ENCODE results near the gene SLC9A3.

- TF ChIP-seq CTCF (IDR thresholded peaks at IDR 0.05) = no peak
- TF ChIP-seq POLR2A (IDR thresholded peaks at IDR 0.05; ENCODE audit: low read depth) = no peak
- TF ChIP-seq EP300 (IDR thresholded peaks at IDR 0.05) = no peak
- TF ChIP-seq POLR2AphosphoS5 (IDR thresholded peaks at IDR 0.05) = no peak
Measured at GRCh38 chr5:539469-540070, 15.3 kb upstream of the SLC9A3 start.

All from esophagus muscularis mucosa (tissue), 4 donors.